ENCODE measurements around the gene HPSE2.

DNA sequence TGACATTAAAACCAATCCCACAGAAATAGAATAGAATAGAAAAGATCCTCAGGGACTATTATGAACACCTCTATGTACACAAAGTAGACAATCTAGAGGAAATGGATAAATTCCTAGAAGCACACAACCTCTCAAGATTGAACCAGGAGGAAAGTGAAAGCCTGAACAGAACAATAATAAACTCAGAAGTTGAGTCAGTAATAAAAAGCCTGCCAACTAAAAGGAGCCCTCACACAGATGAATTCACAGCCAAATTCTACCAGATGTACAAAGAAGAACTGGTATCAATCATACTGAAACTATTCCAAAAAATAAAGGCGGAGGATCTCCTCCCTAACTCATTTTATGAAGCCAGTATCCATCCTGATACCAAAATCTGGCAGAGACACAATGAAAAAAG is 568.6 kb downstream of the HPSE2 start:
- no peak for TF ChIP-seq EZH2phosphoT487 (IDR thresholded peaks at IDR 0.05; ENCODE audit: insufficient read depth, low read depth)
- TF ChIP-seq EZH2 (IDR thresholded peaks at IDR 0.05; ENCODE audit: insufficient read depth, poor library complexity, severe bottlenecking) = no peak

Data from GM23248 (cell line).